ENCODE results near the gene GLIPR2.
A peak's percentile ranks its signal among the peaks of the same experiment; 100 is the strongest.
"Not testable (repeated sequence)": the region's sequence is repeated elsewhere in the genome, so short reads cannot be mapped to it uniquely, and the experiment has no call there.

GLIPR2 gene

GRCh38 chr9:36145970-36146369 is 9.4 kb downstream of the GLIPR2 start:
- no peak for DNase-seq

GRCh38 chr9:36146651-36147050 is 10.1 kb downstream of the GLIPR2 start:
- DNase-seq = no peak

- DNase-seq = no peak
Measured at GRCh38 chr9:36147441-36148175, 11.1 kb downstream of the GLIPR2 start.

- peak; percentile 90 for DNase-seq
Measured at GRCh38 chr9:36148311-36149051, 11.9 kb downstream of the GLIPR2 start.

- DNase-seq = no peak
Measured at GRCh38 chr9:36149197-36149596, 12.7 kb downstream of the GLIPR2 start.

- no peak for DNase-seq
Measured at GRCh38 chr9:36150574-36151315, 14.2 kb downstream of the GLIPR2 start.

- peak; percentile 92 for DNase-seq
Measured at GRCh38 chr9:36151316-36152210, 15.0 kb downstream of the GLIPR2 start.

GRCh38 chr9:36152741-36153438 is 16.4 kb downstream of the GLIPR2 start:
- no peak for DNase-seq

- DNase-seq = no peak
Measured at GRCh38 chr9:36153746-36154145, 17.2 kb downstream of the GLIPR2 start.

GRCh38 chr9:36154331-36154952 is 17.9 kb downstream of the GLIPR2 start:
- no peak for DNase-seq

GRCh38 chr9:36156116-36156515 is 19.6 kb downstream of the GLIPR2 start:
- no peak for DNase-seq

- no peak for DNase-seq
Measured at GRCh38 chr9:36158122-36158521, 21.6 kb downstream of the GLIPR2 start.

- no peak for DNase-seq
Measured at GRCh38 chr9:36158917-36159316, 22.4 kb downstream of the GLIPR2 start.

- not testable (repeated sequence) for DNase-seq
Measured at GRCh38 chr9:36159509-36159908, 23.0 kb downstream of the GLIPR2 start.

- not testable (repeated sequence) for DNase-seq
Measured at GRCh38 chr9:36160126-36160525, 23.6 kb downstream of the GLIPR2 start.

- DNase-seq = no peak
Measured at GRCh38 chr9:36161187-36161586, 24.7 kb downstream of the GLIPR2 start.

- DNase-seq = no peak
Measured at GRCh38 chr9:36162211-36162738, 25.7 kb downstream of the GLIPR2 start.

GRCh38 chr9:36163049-36163785 is 26.7 kb downstream of the GLIPR2 start:
- no peak for DNase-seq

- DNase-seq = no peak
Measured at GRCh38 chr9:36163786-36164170, 27.2 kb downstream of the GLIPR2 start.

- DNase-seq = no peak
Measured at GRCh38 chr9:36164372-36164771, 27.8 kb downstream of the GLIPR2 start.

Data from activated CD4-positive, alpha-beta T cell treated with anti-CD3 and anti-CD28 coated beads, Interleukin-2, amount 50 U/mL, for 16 hours (primary cell).